ENCODE measurements around the gene TSR1. TPM values are rescaled to one million over a fixed set of nuclear protein-coding genes. Genes with fewer than 3 reads are reported as not detected.

The TSR1 gene
- total and polyA plus RNA-seq, 2 experiments from 2014 or later, result 45.7 to 73.3 TPM

- H4K20me1 ChIP-seq (ENCODE audit: insufficient read depth), result no peaks in the 10 kb centered on the region
- H3K27ac ChIP-seq, result no peak overlapping the region
- H3K36me3 ChIP-seq (ENCODE audit: low read depth), result no peaks in the 10 kb centered on the region
- no peaks in the 10 kb centered on the region for H3K9me3 ChIP-seq (ENCODE audit: low read depth)
- H3K79me2 ChIP-seq (ENCODE audit: insufficient read depth), result no peaks in the 10 kb centered on the region
- H3K9me2 ChIP-seq (ENCODE audit: insufficient read depth), result no peaks in the 10 kb centered on the region
- peaks cover 13% of the 10 kb centered on the region for H3F3A ChIP-seq (ENCODE audit: insufficient read depth)
- H3K4me3 ChIP-seq, result no peak overlapping the region
- no peak for DNase-seq
- TF ChIP-seq EZH2phosphoT487 (IDR thresholded peaks at IDR 0.05; ENCODE audit: insufficient read depth, low read depth), result no peak
- TF ChIP-seq EZH2 (IDR thresholded peaks at IDR 0.05; ENCODE audit: insufficient read depth, poor library complexity, severe bottlenecking), result no peak
- peaks cover 7% of the 10 kb centered on the region for H3K4me1 ChIP-seq (ENCODE audit: insufficient read depth)
- no peak overlapping the region for H2AFZ ChIP-seq
- H3K27me3 ChIP-seq (replicated peaks; ENCODE audit: insufficient read depth), result no peaks in the 10 kb centered on the region
- H3K4me2 ChIP-seq (ENCODE audit: unreplicated experiment), result no peak overlapping the region
- H3K9ac ChIP-seq, result no peak overlapping the region
- WGBS, 2 experiments (ENCODE audit: low coverage in 1 of 2, low lambda C conversion rate in 2 of 2, missing lambda C conversion rate in 2 of 2), result 92 to 93% methylated on average over 20 to 21 of the region's 21 CpGs
- in situ Hi-C loops (cut with MboI), result no loop called here
These were observed 24.9 kb upstream of the TSR1 start for GRCh38 chr17:2361010-2361760.

GRCh38 chr17:2357931-2358434, 21.7 kb upstream of the TSR1 start:
- Histone ChIP-seq H3K4me1 (ENCODE audit: insufficient read depth) (peaks cover 7% of the 10 kb centered on the region), H3K9ac (no peak overlapping the region), H3K36me3 (ENCODE audit: low read depth) (no peaks in the 10 kb centered on the region), H3K27me3 (replicated peaks; ENCODE audit: insufficient read depth) (no peaks in the 10 kb centered on the region), H3K9me2 (ENCODE audit: insufficient read depth) (no peaks in the 10 kb centered on the region), H3K79me2 (ENCODE audit: insufficient read depth) (no peaks in the 10 kb centered on the region), H3K4me2 (ENCODE audit: unreplicated experiment) (no peak overlapping the region), H3F3A (ENCODE audit: insufficient read depth) (peaks cover 13% of the 10 kb centered on the region), H3K9me3 (ENCODE audit: low read depth) (no peaks in the 10 kb centered on the region), H2AFZ (no peak overlapping the region), H3K27ac (no peak overlapping the region), H4K20me1 (ENCODE audit: insufficient read depth) (no peaks in the 10 kb centered on the region), H3K4me3 (no peak overlapping the region)
- WGBS, 2 experiments (ENCODE audit: low coverage in 1 of 2, low lambda C conversion rate in 2 of 2, missing lambda C conversion rate in 2 of 2), result 85 to 90% methylated on average over 10 of the region's 10 CpGs
- TF ChIP-seq EZH2phosphoT487 (IDR thresholded peaks at IDR 0.05; ENCODE audit: insufficient read depth, low read depth), result no peak
- no peak for TF ChIP-seq EZH2 (IDR thresholded peaks at IDR 0.05; ENCODE audit: insufficient read depth, poor library complexity, severe bottlenecking)
- in situ Hi-C loops (cut with MboI), result no loop called here
- DNase-seq, result no peak

DNA sequence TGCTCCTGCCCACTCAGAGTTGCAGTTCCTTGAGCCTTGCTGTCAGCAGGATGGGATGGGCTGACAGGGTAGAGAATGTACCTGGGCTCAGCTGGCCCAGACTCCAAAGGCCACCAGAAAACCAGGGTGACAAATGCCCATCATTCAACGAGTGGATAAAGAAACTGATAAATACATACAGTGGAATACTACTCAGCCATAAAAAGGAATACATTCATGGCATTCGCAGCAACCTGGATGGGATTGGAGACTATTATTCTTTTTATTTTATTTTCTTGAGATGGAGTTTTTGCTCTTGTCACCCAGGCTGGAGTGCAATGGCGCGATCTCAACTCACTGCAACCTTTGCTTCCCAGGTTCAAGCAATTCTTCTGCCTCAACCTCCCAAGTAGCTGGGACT, 21.0 kb upstream of the TSR1 start:
- no peaks in the 10 kb centered on the region for H3K9me3 ChIP-seq (ENCODE audit: low read depth)
- no peak overlapping the region for H3K9ac ChIP-seq
- no peak for TF ChIP-seq EZH2phosphoT487 (IDR thresholded peaks at IDR 0.05; ENCODE audit: insufficient read depth, low read depth)
- TF ChIP-seq EZH2 (IDR thresholded peaks at IDR 0.05; ENCODE audit: insufficient read depth, poor library complexity, severe bottlenecking), result no peak
- WGBS, 2 experiments (ENCODE audit: low coverage in 1 of 2, low lambda C conversion rate in 2 of 2, missing lambda C conversion rate in 2 of 2), result 98 to 99% methylated on average over 4 of the region's 4 CpGs
- in situ Hi-C loops (cut with MboI), result no loop called here
- H4K20me1 ChIP-seq (ENCODE audit: insufficient read depth), result no peaks in the 10 kb centered on the region
- H3K27me3 ChIP-seq (replicated peaks; ENCODE audit: insufficient read depth), result no peaks in the 10 kb centered on the region
- no peaks in the 10 kb centered on the region for H3K36me3 ChIP-seq (ENCODE audit: low read depth)
- H3F3A ChIP-seq (ENCODE audit: insufficient read depth), result peaks cover 13% of the 10 kb centered on the region
- H3K27ac ChIP-seq, result no peak overlapping the region
- DNase-seq, result no peak
- no peak overlapping the region for H3K4me2 ChIP-seq (ENCODE audit: unreplicated experiment)
- H2AFZ ChIP-seq, result no peak overlapping the region
- H3K9me2 ChIP-seq (ENCODE audit: insufficient read depth), result no peaks in the 10 kb centered on the region
- no peaks in the 10 kb centered on the region for H3K79me2 ChIP-seq (ENCODE audit: insufficient read depth)
- no peak overlapping the region for H3K4me3 ChIP-seq
- peaks cover 7% of the 10 kb centered on the region for H3K4me1 ChIP-seq (ENCODE audit: insufficient read depth)

- Histone ChIP-seq H3K27me3 (replicated peaks; ENCODE audit: insufficient read depth) (no peaks in the 10 kb centered on the region), H3F3A (ENCODE audit: insufficient read depth) (peaks cover 13% of the 10 kb centered on the region), H3K9me3 (ENCODE audit: low read depth) (no peaks in the 10 kb centered on the region), H3K79me2 (ENCODE audit: insufficient read depth) (no peaks in the 10 kb centered on the region), H3K4me3 (no peak overlapping the region), H3K9me2 (ENCODE audit: insufficient read depth) (no peaks in the 10 kb centered on the region), H4K20me1 (ENCODE audit: insufficient read depth) (no peaks in the 10 kb centered on the region), H3K4me2 (ENCODE audit: unreplicated experiment) (no peak overlapping the region), H3K27ac (no peak overlapping the region), H3K36me3 (ENCODE audit: low read depth) (no peaks in the 10 kb centered on the region), H2AFZ (no peak overlapping the region), H3K9ac (no peak overlapping the region), H3K4me1 (ENCODE audit: insufficient read depth) (peaks cover 5% of the 10 kb centered on the region)
- WGBS, 2 experiments (ENCODE audit: low coverage in 1 of 2, low lambda C conversion rate in 2 of 2, missing lambda C conversion rate in 2 of 2), result 96 to 98% methylated on average over 8 of the region's 8 CpGs
- no peak for DNase-seq
- in situ Hi-C loops (cut with MboI), result no loop called here
- TF ChIP-seq EZH2 (IDR thresholded peaks at IDR 0.05; ENCODE audit: insufficient read depth, poor library complexity, severe bottlenecking), result no peak
- no peak for TF ChIP-seq EZH2phosphoT487 (IDR thresholded peaks at IDR 0.05; ENCODE audit: insufficient read depth, low read depth)
These were observed 18.1 kb upstream of the TSR1 start for GRCh38 chr17:2354311-2354710.

All from GM23248 (cell line).